Colonic mucosa (tissue), 4 donors: ENCODE data around the gene EMILIN2. TPM values are rescaled to one million over a fixed set of nuclear protein-coding genes. Genes with fewer than 3 reads are reported as not detected.
"Not testable (repeated sequence)": the region's sequence is repeated elsewhere in the genome, so short reads cannot be mapped to it uniquely, and the experiment has no call there.

Experiments
- DNase-seq: peaks from one replicate; pipeline ENCODE4 v3.0.0-alpha.2; 2020
- H3K27ac ChIP-seq: fragments of 200-600 bp; one replicate; pipeline ENCODE4 v1.8.0; 2021
- H3K27me3 ChIP-seq: fragments of 200-600 bp; one replicate; pipeline ENCODE4 v1.8.0; 2021
- H3K36me3 ChIP-seq: fragments of 200-600 bp; one replicate; pipeline ENCODE4 v1.8.0; 2021
- H3K4me1 ChIP-seq: fragments of 200-600 bp; one replicate; pipeline ENCODE4 v1.8.0; 2021; ENCODE audit warnings: mild to moderate bottlenecking
- H3K4me3 ChIP-seq: fragments of 200-600 bp; one replicate; pipeline ENCODE4 v1.8.0; 2021
- H3K9ac ChIP-seq, 2 donors: one replicate each; pipeline ENCODE4 v1.7.0; 2013; ENCODE audit warnings: control low read depth in 2 of 2, low read depth in 2 of 2, low read length in 2 of 2
- H3K9me3 ChIP-seq: fragments of 200-600 bp; one replicate; pipeline ENCODE4 v1.8.0; 2021
- intact Hi-C: fragments of 100-400 bp; cut with DNase I; formaldehyde crosslinking; loops from one replicate; pipeline ENCODE4 v1.14.1; 2022
- total RNA-seq, 2 donors: library from RNA; stranded (reverse); fragmentation: NEBNext Ultra II Directional in 1 of 2; extraction: Animal tissue kit (Norgen Biotek cat#: 25700) in 1 of 2; gene quantifications; one replicate each; pipeline ENCODE4 v1.2.1, GENCODE V29; 2021
- TF ChIP-seq, protein P1 (sequence below): fragments of 200-600 bp; IDR thresholded peaks from one replicate; pipeline ENCODE4 v1.8.0; 2022; ENCODE audit warnings: antibody characterized with exemption, mild to moderate bottlenecking
- donor health status: healthy.
- donor health status: DM: no; HTN: no; CAD: no.
- donor health status: DM: no; HTN: no; CAD: no.

Gene EMILIN2
- total RNA-seq, 2 donors from 2014 or later = 17.0 to 23.2 TPM

GRCh38 chr18:2853926-2854664, 7.3 kb downstream of the EMILIN2 start:
- H3K9me3 ChIP-seq = no peaks in the 10 kb centered on the region
- H3K4me3 ChIP-seq = no peak overlapping the region
- TF ChIP-seq, protein P1, sequence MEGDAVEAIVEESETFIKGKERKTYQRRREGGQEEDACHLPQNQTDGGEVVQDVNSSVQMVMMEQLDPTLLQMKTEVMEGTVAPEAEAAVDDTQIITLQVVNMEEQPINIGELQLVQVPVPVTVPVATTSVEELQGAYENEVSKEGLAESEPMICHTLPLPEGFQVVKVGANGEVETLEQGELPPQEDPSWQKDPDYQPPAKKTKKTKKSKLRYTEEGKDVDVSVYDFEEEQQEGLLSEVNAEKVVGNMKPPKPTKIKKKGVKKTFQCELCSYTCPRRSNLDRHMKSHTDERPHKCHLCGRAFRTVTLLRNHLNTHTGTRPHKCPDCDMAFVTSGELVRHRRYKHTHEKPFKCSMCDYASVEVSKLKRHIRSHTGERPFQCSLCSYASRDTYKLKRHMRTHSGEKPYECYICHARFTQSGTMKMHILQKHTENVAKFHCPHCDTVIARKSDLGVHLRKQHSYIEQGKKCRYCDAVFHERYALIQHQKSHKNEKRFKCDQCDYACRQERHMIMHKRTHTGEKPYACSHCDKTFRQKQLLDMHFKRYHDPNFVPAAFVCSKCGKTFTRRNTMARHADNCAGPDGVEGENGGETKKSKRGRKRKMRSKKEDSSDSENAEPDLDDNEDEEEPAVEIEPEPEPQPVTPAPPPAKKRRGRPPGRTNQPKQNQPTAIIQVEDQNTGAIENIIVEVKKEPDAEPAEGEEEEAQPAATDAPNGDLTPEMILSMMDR = no peak
- H3K9ac ChIP-seq = no peak overlapping the region
- H3K27ac ChIP-seq = no peak overlapping the region
- intact Hi-C loops = no loop called here
- no peak for DNase-seq
- H3K27me3 ChIP-seq = no peaks in the 10 kb centered on the region
- H3K4me1 ChIP-seq = no peaks in the 10 kb centered on the region
- no peaks in the 10 kb centered on the region for H3K36me3 ChIP-seq

DNA sequence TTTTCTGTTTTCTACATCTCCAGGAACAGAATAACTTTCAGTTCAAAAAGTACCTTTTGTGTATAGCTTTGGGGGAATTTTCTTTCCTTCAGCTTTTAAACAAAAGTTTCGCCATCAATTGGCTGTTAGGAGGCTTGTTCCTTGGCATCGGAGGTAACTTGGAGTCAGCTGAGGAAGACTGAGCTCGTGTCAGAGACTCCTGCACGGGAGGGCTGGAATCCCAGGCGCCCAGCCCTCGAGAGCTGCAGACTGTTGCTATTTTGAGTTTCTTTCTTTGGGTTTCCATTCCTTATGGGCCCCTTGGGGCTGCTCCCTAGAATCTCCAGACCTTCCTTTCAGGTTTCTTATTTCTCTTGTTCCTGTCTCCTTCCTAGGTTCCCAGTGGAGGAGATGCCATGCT, 8.1 kb downstream of the EMILIN2 start:
- no peak overlapping the region for H3K9ac ChIP-seq
- H3K9me3 ChIP-seq = no peaks in the 10 kb centered on the region
- intact Hi-C loops = no loop called here
- DNase-seq = no peak
- H3K27ac ChIP-seq = no peak overlapping the region
- TF ChIP-seq, protein P1 = no peak
- no peaks in the 10 kb centered on the region for H3K36me3 ChIP-seq
- no peaks in the 10 kb centered on the region for H3K4me1 ChIP-seq
- H3K4me3 ChIP-seq = no peak overlapping the region
- no peaks in the 10 kb centered on the region for H3K27me3 ChIP-seq

DNA sequence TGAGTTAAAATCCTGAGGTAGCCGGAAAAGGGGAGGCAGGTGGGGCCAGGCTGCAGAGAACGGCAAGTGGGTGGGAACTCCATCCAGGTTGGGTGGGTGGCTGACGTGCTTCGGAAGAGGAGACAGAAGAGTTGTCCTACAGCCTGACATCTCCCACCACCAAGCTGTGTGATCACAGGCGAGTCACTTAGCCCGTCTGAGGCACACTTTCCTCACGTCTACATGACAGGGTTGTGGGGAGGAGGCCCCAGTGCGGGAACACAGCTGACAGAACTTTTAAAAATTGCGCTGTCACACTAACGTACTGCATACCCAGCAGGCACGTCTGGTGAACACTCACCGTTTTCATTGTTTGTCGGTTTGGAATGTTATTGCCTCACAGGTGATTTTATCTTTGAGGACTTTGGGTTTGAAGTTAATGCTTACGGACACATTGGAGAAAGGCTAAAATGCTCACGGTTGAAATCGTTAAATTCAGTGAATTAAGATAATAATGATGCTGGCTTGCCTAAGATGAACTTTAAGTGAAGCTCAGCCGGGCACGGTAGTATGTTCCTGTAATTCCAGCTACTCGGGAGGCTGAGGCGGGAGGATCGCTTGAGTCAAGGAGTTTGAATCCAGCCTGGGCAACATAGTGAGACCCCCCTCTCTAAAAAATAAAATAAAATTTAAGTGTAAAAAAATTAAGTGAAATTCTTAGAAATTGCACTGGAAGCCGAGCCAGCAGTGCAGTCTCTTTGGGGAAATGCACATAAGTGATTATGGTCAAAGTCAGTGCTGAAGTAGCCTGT, 8.9 kb downstream of the EMILIN2 start:
- H3K4me3 ChIP-seq = no peak overlapping the region
- no peaks in the 10 kb centered on the region for H3K36me3 ChIP-seq
- no peak overlapping the region for H3K27ac ChIP-seq
- no peaks in the 10 kb centered on the region for H3K4me1 ChIP-seq
- TF ChIP-seq, protein P1 = no peak
- no peaks in the 10 kb centered on the region for H3K9me3 ChIP-seq
- H3K9ac ChIP-seq = no peak overlapping the region
- intact Hi-C loops = no loop called here
- no peak for DNase-seq
- H3K27me3 ChIP-seq = no peaks in the 10 kb centered on the region

DNA sequence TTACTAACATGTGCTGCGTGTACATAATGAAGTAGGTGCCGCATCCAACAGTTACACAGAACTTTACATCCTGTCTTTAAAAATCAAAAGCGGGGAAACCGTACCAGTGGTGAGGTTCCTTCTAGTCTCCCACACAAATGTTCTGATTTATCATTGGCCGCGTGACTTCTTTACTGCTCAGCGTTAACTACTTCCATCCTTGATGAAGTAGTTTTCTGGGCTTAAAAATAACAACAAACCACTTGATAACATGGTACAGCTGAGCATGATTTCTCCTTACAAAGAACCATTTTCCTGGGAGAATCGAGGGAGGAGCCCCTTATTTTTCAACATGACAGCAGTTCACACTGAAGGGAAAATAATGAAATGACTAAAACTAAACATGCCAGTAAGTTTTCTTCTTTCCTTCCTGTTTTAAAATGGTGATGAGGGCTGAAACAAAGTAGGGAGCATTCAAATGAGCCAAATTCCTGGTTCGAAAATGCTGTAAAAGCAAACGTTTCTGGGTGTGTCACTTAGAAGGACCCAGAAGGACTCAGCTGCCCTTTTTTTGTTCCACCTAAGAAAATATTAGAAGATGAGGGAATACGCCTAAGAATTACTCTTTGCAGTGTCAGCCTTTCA, 9.9 kb downstream of the EMILIN2 start:
- TF ChIP-seq, protein P1 = no peak
- Histone ChIP-seq H3K4me1 (no peaks in the 10 kb centered on the region), H3K4me3 (no peak overlapping the region), H3K9ac (no peak overlapping the region), H3K27me3 (no peaks in the 10 kb centered on the region), H3K27ac (peak overlapping the region; percentile 22), H3K9me3 (no peaks in the 10 kb centered on the region), H3K36me3 (no peaks in the 10 kb centered on the region)
- DNase-seq = no peak
- intact Hi-C loops = no loop called here

DNA sequence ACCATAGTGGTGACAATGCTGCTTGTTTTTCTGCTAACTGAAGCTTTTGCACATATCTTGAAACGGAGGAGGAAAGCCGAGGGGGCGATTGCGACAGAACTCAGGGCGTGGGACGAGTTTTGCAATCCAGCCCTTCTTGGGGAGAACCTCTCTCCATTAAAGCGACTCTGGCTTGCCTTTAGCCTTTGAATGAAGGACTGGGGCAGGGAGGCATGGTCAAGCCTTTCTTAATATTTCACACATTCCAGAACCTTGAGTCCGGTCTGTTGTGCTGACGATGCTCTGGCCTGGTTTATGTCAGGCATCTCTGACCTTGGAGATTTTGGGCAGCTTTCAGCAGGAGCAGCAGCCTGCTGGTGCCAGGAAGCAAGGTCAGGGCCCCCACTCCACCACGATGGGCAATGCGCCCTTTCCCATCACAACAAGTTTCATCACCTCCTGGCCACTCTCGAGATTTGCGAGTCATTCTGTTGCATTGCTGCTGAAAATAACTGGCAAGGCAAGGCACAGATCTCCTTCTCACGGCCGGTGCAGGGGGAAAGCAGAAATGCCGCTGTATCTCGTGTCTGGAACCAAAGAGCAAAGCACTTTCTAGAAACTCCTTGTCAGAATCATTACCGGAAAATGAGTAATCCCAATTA, 10.8 kb downstream of the EMILIN2 start:
- Histone ChIP-seq H3K4me3 (no peak overlapping the region), H3K27ac (peak overlapping the region; percentile 22)
- intact Hi-C loops = no loop called here

DNA sequence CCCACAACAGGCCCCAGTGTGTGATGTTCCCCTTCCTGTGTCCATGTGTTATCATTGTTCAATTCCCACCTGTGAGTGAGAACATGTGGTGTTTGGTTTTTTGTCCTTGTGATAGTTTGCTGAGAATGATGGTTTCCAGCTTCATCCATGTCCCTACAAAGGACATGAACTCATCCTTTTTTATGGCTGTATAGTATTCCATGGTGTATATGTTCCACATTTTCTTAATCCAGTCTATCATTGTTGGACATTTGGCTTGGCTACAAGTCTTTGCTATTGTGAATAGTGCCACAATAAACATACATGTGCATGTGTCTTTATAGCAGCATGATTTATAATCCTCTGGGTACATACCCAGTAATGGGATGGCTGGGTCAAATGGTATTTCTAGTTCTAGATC, 13.6 kb downstream of the EMILIN2 start:
- H3K9ac ChIP-seq, H3K9me3 ChIP-seq, DNase-seq, H3K27ac ChIP-seq, intact Hi-C loops, H3K36me3 ChIP-seq, H3K4me3 ChIP-seq, H3K4me1 ChIP-seq, H3K27me3 ChIP-seq: not testable (repeated sequence)

More for the DNA sequence above, 10.8 kb downstream of the EMILIN2 start:
- peak; percentile 60 for DNase-seq
- Histone ChIP-seq H3K27me3 (no peaks in the 10 kb centered on the region), H3K4me1 (no peaks in the 10 kb centered on the region), H3K9ac (peak overlapping the region in 1 of 2 donors; percentile 35), H3K36me3 (no peaks in the 10 kb centered on the region), H3K9me3 (no peaks in the 10 kb centered on the region)
- TF ChIP-seq, protein P1 = no peak

- DNase-seq, intact Hi-C loops, H3K36me3 ChIP-seq, H3K4me1 ChIP-seq, H3K9ac ChIP-seq, H3K9me3 ChIP-seq, H3K27ac ChIP-seq, H3K27me3 ChIP-seq, H3K4me3 ChIP-seq: not testable (repeated sequence)
Observed at GRCh38 chr18:2863997-2864396, 17.2 kb downstream of the EMILIN2 start.

DNA sequence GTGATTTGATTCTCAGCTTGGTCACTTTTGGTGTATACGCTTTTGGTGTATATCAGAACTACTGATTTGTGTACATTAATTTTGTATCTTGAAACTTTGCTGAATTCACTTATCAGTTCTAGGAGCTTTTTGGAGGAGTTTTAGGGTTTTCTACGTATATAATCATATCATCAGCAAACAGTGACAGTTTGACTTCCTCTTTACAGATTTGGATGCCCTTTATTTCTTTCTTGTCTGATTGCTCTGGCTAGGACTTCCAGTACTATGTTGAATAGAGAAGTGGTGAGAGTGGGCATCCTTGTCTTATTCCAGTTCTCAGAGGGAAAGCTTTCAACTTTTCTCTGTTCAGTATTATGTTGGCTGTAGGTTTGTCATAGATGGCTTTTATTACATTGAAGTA, 19.7 kb downstream of the EMILIN2 start:
- H3K9me3 ChIP-seq, DNase-seq, intact Hi-C loops, H3K9ac ChIP-seq, H3K4me1 ChIP-seq, H3K36me3 ChIP-seq, H3K4me3 ChIP-seq, H3K27ac ChIP-seq, H3K27me3 ChIP-seq: not testable (repeated sequence)
